Neural cell (in vitro differentiated cells): ENCODE data around the gene PSMC3.

Experiments
- EZH2 ChIP-seq: fragments of 200-600, 300-800 bp; shearing (Covaris generic), sonication (generic); IDR thresholded peaks from 2 replicates; pipeline ENCODE4 v1.6.1; 2014; ENCODE audit warnings: antibody characterized with exemption, low read length, borderline replicate concordance, mild to moderate bottlenecking; ENCODE audit not compliant: insufficient read depth, poor library complexity, severe bottlenecking
- RAD21 ChIP-seq: fragments of 450-650 bp; conservative IDR thresholded peaks from 2 replicates; pipeline ENCODE4 v1.6.1; 2014; ENCODE audit warnings: antibody characterized with exemption, mild to moderate bottlenecking, moderate library complexity
- REST ChIP-seq: IDR thresholded peaks from 2 replicates; pipeline ENCODE4 v1.6.1; 2012; ENCODE audit warnings: borderline replicate concordance
- SMC3 ChIP-seq: fragments of 450-650 bp; conservative IDR thresholded peaks from 2 replicates; pipeline ENCODE4 v1.6.1; 2014; ENCODE audit warnings: antibody characterized with exemption, mild to moderate bottlenecking, moderate library complexity; ENCODE audit not compliant: poor library complexity
- TF ChIP-seq, protein P1 (sequence below): fragments of 450-650 bp; IDR thresholded peaks from 2 replicates; pipeline ENCODE4 v1.5.1; 2014; ENCODE audit warnings: antibody characterized with exemption, mild to moderate bottlenecking, moderate library complexity; ENCODE audit not compliant: poor library complexity, severe bottlenecking

DNA sequence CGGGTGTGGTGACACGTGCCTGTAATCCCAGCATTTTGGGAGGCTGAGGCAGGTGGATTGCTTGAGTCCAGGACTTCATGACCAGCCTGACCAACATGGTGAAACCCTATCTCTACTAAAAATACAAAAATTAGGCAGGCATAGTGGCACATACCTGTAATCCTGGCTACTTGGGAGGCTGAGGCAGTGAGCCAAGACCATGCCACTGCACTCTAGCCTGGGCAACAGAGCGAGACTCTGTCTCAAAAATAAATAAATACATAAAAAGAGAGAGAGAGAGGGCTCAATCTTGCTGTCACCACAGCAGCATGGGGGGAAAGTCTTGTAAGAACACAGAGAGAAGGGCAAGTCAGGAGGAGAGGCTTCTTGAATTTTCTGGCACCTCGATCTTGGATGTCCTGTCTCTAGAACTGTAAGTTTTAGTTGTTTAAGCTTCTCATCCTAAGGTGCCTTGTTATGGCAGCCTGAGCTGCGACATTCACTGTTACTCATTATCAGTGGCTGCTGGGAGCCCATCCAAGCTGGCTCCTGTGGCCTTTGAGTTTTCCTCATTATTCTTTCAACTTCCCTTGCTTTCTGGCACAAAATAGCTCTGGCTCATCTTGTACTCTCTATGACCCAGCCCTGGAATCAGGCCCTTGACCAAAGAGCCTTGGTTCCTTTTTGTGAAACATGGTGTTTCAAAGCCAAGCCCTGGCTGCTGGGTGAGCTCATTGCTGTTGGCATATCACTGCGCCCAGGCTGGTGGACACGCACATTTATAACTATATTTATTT lies 8.0 kb upstream of the PSMC3 start:
- TF ChIP-seq EZH2 (no peak), REST (no peak), RAD21 (no peak), SMC3 (no peak)
- TF ChIP-seq, protein P1, sequence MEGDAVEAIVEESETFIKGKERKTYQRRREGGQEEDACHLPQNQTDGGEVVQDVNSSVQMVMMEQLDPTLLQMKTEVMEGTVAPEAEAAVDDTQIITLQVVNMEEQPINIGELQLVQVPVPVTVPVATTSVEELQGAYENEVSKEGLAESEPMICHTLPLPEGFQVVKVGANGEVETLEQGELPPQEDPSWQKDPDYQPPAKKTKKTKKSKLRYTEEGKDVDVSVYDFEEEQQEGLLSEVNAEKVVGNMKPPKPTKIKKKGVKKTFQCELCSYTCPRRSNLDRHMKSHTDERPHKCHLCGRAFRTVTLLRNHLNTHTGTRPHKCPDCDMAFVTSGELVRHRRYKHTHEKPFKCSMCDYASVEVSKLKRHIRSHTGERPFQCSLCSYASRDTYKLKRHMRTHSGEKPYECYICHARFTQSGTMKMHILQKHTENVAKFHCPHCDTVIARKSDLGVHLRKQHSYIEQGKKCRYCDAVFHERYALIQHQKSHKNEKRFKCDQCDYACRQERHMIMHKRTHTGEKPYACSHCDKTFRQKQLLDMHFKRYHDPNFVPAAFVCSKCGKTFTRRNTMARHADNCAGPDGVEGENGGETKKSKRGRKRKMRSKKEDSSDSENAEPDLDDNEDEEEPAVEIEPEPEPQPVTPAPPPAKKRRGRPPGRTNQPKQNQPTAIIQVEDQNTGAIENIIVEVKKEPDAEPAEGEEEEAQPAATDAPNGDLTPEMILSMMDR: no peak
